H1 (cell line): Measurements from ENCODE around the gene GHRH.

Experiments
- ATF3 ChIP-seq: IDR thresholded peaks from 2 replicates; pipeline ENCODE4 v1.6.1; 2011; ENCODE audit warnings: low read depth, mild to moderate bottlenecking, low read length; ENCODE audit not compliant: insufficient read depth
- CBX5 ChIP-seq: fragments of 300-800, 300-1000 bp; sonication (generic); IDR thresholded peaks from 2 replicates; pipeline ENCODE4 v1.7.1; 2016; ENCODE audit warnings: antibody characterized with exemption, low read length, low read depth
- EP300 ChIP-seq, 2 experiments: IDR thresholded peaks; 1 replicate in 1 of 2; 2 replicates in 1 of 2; pipeline ENCODE4 v1.6.1; 2011 to 2012; ENCODE audit warnings: low read depth in 2 of 2, low read length in 2 of 2, mild to moderate bottlenecking in 2 of 2, borderline replicate concordance in 1 of 2, inconsistent platforms in 1 of 2, moderate library complexity in 1 of 2
- MAX ChIP-seq: IDR thresholded peaks from 2 replicates; pipeline ENCODE4 v1.6.1; 2012; ENCODE audit warnings: inconsistent platforms
- NRF1 ChIP-seq: IDR thresholded peaks from 2 replicates; pipeline ENCODE4 v1.6.1; 2011; ENCODE audit warnings: mild to moderate bottlenecking, low read depth, low read length, improper control_type of control experiment
- POLR2A ChIP-seq, 2 experiments: IDR thresholded peaks; 1 replicate in 1 of 2; 2 replicates in 1 of 2; pipeline ENCODE4 v1.6.1; 2011; ENCODE audit warnings: low read depth in 2 of 2, low read length in 2 of 2, mild to moderate bottlenecking in 2 of 2; ENCODE audit errors: control extremely low read depth in 1 of 2
- RAD21 ChIP-seq, 2 experiments: IDR thresholded peaks in 1 of 2; conservative IDR thresholded peaks in 1 of 2; 2 replicates each; pipeline ENCODE4 v1.6.1; 2011; ENCODE audit warnings: low read depth in 2 of 2, low read length in 2 of 2, improper control_type of control experiment in 1 of 2, inconsistent platforms in 1 of 2, mild to moderate bottlenecking in 1 of 2, moderate library complexity in 1 of 2
- SRF ChIP-seq: IDR thresholded peaks from 2 replicates; pipeline ENCODE4 v1.6.1; 2011; ENCODE audit warnings: mild to moderate bottlenecking, low read depth, low read length, moderate library complexity
- TEAD4 ChIP-seq: IDR thresholded peaks from 2 replicates; pipeline ENCODE4 v1.6.1; 2012; ENCODE audit warnings: low read depth, low read length, inconsistent platforms, mixed read lengths
- TF ChIP-seq, protein P1 (sequence below), 3 experiments: IDR thresholded peaks; 1 replicate in 2 of 3; 2 replicates in 1 of 3; pipeline versions ENCODE4 v1.5.1 to v1.6.1; 2011; ENCODE audit warnings: low read length in 3 of 3, mild to moderate bottlenecking in 3 of 3, inconsistent platforms in 2 of 3, low read depth in 1 of 3, moderate library complexity in 1 of 3; ENCODE audit not compliant: insufficient read depth in 1 of 3; ENCODE audit errors: control extremely low read depth in 1 of 3

DNA sequence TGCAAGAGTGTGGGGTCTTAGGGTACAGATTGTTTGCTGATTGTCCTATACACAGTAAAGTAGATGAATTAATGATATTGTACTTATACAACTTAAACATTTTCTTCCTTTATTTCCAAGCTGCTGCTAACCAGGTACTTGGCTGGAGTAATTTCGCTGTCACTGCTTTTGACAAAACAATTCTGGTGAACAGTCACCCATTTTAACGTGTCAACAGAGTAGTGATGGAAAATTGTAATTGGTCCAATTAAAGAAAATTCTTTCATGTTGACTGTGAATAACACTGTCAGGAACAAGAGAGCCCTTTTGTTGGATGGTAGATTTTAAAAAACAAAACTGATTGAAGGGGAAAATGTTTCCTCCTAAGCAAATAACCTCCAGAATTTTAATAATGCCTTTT is 55.8 kb downstream of the GHRH start:
- TF ChIP-seq NRF1, result no peak
- no peak for TF ChIP-seq RAD21 (IDR thresholded peaks at IDR 0.05 in 1 of 2, conservative IDR thresholded peaks at IDR 0.05 in 1 of 2; ENCODE audit: low read depth in 2 of 2, low read length in 2 of 2)
- TF ChIP-seq, protein P1, sequence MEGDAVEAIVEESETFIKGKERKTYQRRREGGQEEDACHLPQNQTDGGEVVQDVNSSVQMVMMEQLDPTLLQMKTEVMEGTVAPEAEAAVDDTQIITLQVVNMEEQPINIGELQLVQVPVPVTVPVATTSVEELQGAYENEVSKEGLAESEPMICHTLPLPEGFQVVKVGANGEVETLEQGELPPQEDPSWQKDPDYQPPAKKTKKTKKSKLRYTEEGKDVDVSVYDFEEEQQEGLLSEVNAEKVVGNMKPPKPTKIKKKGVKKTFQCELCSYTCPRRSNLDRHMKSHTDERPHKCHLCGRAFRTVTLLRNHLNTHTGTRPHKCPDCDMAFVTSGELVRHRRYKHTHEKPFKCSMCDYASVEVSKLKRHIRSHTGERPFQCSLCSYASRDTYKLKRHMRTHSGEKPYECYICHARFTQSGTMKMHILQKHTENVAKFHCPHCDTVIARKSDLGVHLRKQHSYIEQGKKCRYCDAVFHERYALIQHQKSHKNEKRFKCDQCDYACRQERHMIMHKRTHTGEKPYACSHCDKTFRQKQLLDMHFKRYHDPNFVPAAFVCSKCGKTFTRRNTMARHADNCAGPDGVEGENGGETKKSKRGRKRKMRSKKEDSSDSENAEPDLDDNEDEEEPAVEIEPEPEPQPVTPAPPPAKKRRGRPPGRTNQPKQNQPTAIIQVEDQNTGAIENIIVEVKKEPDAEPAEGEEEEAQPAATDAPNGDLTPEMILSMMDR (IDR thresholded peaks at IDR 0.05; ENCODE audit: control extremely low read depth in 1 of 3, insufficient read depth in 1 of 3, low read depth in 1 of 3, low read length in 3 of 3), result no peak
- TF ChIP-seq CBX5, result no peak
- no peak for TF ChIP-seq EP300 (IDR thresholded peaks at IDR 0.05; ENCODE audit: borderline replicate concordance in 1 of 2, low read depth in 2 of 2, low read length in 2 of 2)
- no peak for TF ChIP-seq ATF3
- no peak for TF ChIP-seq SRF
- no peak for TF ChIP-seq POLR2A (IDR thresholded peaks at IDR 0.05; ENCODE audit: control extremely low read depth in 1 of 2, low read depth in 2 of 2, low read length in 2 of 2)
- TF ChIP-seq TEAD4, result no peak
- no peak for TF ChIP-seq MAX
